HG03521 (cell line): ENCODE results near the gene PID1.

ENCODE experiments used
- ATAC-seq: cut with Tn5 transposase; IDR thresholded peaks from one replicate; pipeline ENCODE4 v1.9.1; 2021; ENCODE audit warnings: mild to moderate bottlenecking, moderate library complexity; ENCODE audit not compliant: unreplicated experiment

The PID1 gene

GRCh38 chr2:229261599-229261998 is 9.5 kb downstream of the PID1 start:
- no peak for ATAC-seq

DNA sequence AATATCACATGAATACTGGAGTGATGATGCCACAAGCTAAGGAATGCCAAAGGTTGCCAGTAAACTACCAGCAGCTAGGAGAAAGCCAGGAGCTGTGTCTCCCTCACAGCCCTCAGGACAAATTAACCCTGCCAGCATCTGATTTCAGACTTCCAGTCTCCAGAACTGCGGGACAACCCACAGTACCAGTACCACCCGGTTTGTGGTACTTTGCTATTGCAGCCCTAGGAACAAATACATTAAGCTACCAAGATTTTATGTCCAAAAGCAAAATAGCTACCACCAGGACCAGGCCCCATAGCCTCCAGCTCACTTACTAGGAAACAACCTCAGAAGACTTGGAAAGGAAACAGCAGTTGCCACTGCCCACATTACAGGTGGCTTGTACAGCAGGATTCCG is 10.0 kb downstream of the PID1 start:
- ATAC-seq = no peak

GRCh38 chr2:229257985-229258384 is 13.1 kb downstream of the PID1 start:
- ATAC-seq = no peak

DNA sequence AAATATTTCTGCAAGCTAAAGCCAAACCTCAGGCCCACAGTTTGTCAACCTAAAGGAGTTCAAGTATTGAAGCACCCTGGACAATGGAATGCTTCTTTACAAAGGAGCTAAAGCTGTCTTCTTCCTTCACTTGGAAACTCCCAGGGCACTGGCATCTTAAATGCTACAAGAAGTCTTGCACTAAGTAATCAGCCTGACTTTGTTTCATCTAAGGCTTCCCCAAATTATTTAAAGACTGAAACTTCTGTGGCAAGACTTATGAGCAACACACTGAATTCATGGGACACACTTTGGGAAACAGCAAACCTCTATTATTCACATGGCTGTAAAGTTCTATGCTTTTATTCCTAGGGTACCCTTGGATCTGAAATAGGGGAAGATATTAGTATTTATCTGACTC is 14.7 kb downstream of the PID1 start:
- no peak for ATAC-seq

GRCh38 chr2:229254206-229254605 is 16.9 kb downstream of the PID1 start:
- ATAC-seq = no peak

- no peak for ATAC-seq
Observed at GRCh38 chr2:229252996-229253395, 18.1 kb downstream of the PID1 start.

DNA sequence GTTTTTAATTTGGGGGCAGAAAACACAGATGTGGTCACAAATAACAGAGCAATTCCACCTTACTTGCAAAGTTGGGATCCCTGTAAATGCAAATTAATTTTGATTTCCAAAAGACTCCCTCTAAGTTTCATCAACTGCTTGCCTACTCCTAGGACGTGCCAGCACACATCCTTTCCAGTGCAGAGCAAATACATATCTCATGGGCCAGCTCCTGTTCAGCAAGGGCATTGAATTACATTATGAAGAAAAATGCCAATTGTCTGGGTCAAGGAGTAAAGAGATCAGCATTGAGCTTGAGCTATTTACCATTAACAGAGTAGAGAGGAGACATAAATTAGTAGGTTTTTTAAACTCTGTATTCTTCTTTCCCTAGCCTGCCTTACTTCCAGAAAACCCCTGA is 18.8 kb downstream of the PID1 start:
- ATAC-seq = no peak

GRCh38 chr2:229249536-229249935 is 21.6 kb downstream of the PID1 start:
- ATAC-seq = no peak

DNA sequence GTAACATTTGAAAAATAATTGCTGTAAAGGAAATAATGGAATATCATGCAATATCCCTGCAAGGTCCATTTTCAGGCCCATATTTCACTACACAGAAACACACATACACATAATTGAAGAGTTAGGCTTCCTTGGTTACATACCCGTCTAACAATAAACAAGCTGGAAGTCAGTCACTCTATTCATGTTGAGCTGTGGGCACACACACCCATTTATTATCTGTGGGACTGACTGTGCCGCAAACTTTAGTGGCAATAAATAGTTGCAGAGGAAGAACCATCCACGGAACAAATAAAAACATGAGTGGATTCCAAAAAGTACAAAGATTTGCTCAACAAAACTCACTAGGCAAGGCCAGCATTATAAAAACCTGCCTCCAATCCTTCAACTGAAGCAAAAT is 24.8 kb downstream of the PID1 start:
- no peak for ATAC-seq

GRCh38 chr2:229244975-229245374 is 26.1 kb downstream of the PID1 start:
- no peak for ATAC-seq

GRCh38 chr2:229243890-229244560 is 27.1 kb downstream of the PID1 start:
- no peak for ATAC-seq

GRCh38 chr2:229240984-229241491 is 30.0 kb downstream of the PID1 start:
- no peak for ATAC-seq

DNA sequence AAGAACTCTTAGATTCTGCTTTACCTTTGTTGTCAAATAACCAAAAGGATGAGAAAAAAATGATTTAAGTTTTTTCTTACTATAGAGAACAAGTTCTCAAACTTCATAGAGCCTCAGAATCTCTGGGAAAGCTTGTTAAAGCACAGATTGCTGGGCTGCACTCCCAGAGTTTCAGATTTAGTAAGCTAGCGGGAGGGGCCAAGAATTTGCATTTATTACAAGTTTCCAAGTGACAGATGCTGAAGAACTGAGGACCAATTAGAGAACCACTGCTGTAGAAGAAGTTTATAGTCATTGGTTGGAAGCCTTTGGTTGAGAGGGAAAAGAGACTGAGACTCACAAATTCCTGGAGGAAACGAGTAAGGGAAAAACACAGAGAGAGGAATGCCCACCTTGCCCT is 32.1 kb downstream of the PID1 start:
- ATAC-seq = no peak

DNA sequence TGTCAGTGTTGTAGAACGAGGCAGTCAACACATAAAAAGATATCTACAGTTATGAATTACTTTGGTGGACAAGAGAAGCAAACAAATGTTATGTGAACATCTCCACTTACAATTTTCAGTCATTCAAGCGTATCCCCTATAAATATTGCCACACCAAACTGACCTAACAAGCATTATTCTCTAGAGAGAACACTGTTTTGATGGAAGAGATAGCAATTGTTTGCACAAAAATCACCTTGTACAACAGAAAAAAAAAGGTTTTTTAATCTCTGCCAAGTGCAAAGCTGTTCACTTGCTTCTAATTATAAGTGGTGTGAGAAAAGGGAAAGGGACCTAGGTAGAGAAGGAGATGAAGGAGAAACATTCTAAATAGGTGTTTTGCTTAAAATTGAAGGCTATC is 33.8 kb downstream of the PID1 start:
- ATAC-seq = no peak

DNA sequence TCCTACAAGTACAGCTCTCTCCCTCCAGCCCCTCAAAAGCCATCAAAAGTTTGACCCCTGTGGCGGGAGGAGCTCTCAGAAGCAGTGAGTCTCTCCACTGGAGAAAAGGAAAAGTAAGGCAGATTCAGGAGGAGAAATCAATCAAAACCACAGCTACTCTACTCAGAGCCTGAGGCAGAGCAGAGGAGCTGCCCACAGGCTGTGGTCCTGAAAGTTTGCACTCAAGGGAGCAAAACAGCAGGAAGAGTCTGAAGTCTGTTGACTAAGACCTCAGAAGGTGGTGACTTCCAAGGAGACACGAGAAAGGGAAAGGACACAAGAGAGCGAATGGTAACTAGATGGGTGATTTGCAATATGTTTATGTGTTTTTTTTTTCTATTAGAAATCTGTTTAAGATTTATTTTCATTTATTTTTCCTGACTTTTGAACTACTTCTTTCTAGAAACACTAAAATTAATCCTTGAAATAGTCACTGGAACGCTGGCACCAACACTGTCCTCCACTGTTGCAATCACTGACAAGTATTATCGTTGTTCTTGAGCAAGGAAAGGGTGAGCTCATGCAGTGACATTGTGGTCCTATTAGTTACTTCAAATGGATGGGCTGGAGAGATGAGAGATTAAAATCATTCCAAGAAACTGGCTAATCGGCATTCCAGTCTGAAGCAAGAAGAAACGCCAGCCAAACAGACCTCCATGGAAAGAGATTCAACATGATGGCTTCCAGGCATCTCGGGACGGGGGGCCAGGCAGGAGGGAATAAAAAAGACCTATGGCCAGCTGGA is 35.8 kb downstream of the PID1 start:
- no peak for ATAC-seq

GRCh38 chr2:229231885-229232284 is 39.2 kb downstream of the PID1 start:
- ATAC-seq = no peak

DNA sequence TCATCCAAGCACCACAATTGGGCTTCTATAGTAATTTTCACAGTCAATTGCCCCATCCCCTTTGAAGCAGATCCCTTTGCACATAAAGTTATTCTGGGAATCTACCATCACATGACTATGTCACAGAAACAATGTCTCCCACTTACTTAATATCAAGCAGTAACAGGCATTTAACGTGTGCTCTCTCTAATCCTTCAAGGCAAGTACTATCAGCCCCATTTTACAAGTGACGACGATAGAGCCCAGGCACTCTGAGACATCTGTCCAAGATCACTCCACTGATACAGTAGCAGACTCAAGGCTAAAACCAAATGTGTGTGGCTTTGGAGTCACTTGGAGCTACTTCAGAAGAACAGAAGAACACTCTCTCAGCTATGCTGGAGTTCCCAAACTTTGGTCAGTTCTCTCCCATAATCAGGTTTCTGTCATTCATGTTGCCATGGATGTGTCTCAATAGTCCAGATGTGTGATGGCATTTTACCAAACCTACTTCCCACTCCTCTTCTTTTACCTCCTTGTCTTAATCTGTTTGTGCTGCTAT is 39.7 kb downstream of the PID1 start:
- no peak for ATAC-seq

DNA sequence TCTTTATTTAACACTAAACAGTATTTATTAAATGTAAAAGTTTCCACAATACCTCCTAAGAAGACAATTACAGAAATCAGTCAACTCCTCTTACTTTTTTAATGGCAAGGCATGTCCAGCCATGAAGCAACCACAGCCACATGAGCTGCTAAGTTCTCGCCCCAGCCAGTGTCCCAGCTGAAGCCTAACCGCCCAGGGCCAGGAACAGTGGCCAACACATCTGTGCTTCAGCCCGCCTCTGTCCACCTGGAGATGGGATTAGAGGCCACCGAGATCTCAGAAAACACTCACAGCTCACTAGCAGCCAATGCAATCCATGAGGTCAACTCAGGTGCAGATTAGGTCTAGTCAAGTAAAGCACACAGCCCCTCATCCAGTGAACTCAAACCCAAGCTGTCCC is 40.2 kb downstream of the PID1 start:
- ATAC-seq = no peak

DNA sequence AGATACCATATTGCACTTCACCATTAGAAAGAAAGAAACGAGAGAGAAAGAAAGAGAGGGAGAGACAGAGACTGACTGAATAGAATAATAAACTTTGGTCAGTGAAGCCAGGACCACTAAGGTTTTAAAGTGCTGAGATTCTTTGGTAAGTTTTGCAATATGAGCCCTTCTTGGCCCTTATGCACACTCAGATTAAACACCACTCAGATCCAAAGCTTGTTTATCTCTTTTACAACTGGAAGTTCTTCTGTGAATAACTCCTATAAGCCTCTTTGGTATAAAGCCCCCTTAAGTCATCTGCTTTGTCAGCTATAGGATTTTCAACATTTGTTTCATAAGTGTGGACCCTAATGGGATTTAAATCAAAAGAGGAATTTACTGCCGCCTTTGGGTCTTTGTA is 40.8 kb downstream of the PID1 start:
- ATAC-seq = no peak

GRCh38 chr2:229226382-229226781 is 44.7 kb downstream of the PID1 start:
- no peak for ATAC-seq

GRCh38 chr2:229223107-229223506 is 48.0 kb downstream of the PID1 start:
- ATAC-seq = no peak

DNA sequence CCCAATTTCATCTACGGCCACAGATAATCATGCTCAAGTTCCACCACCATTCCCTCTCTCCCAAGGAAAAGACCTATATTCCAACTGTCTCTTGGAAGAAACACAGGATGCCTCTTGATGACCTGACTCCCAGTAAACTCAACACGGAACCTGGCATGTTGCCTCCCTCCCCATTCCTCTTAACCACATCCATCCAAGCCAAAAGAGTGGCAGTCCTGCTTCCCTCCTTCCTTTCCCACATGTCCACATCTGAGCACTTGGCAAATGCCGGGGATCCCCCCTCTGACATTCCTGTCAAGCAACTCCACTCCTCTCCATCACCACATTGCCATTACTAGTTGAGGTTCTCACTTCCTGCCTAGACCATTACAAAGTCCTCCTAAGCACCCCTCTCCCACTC is 49.4 kb downstream of the PID1 start:
- no peak for ATAC-seq
